B cell (primary cell): ENCODE results near the gene KRT71.

Source experiments
- CTCF ChIP-seq: fragments of 200-600 bp; IDR thresholded peaks from one replicate; pipeline ENCODE4 v1.8.0; 2022; ENCODE audit warnings: antibody characterized with exemption, mild to moderate bottlenecking
- EZH2 ChIP-seq: IDR thresholded peaks from 2 replicates; pipeline ENCODE4 v1.6.1; 2012; ENCODE audit warnings: borderline replicate concordance, low read depth, mild to moderate bottlenecking, moderate library complexity, low read length; ENCODE audit not compliant: insufficient read depth, poor library complexity, severe bottlenecking

- TF ChIP-seq CTCF (no peak), EZH2 (no peak)
Measured at GRCh38 chr12:52535574-52535973, 17.4 kb downstream of the KRT71 start.
